GM18870 (cell line): ENCODE results near the gene HNF1A.

Experiments
- ATAC-seq: cut with Tn5 transposase; IDR thresholded peaks from one replicate; pipeline ENCODE4 v1.9.1; 2021; ENCODE audit warnings: moderate library complexity; ENCODE audit not compliant: unreplicated experiment

HNF1A gene

DNA sequence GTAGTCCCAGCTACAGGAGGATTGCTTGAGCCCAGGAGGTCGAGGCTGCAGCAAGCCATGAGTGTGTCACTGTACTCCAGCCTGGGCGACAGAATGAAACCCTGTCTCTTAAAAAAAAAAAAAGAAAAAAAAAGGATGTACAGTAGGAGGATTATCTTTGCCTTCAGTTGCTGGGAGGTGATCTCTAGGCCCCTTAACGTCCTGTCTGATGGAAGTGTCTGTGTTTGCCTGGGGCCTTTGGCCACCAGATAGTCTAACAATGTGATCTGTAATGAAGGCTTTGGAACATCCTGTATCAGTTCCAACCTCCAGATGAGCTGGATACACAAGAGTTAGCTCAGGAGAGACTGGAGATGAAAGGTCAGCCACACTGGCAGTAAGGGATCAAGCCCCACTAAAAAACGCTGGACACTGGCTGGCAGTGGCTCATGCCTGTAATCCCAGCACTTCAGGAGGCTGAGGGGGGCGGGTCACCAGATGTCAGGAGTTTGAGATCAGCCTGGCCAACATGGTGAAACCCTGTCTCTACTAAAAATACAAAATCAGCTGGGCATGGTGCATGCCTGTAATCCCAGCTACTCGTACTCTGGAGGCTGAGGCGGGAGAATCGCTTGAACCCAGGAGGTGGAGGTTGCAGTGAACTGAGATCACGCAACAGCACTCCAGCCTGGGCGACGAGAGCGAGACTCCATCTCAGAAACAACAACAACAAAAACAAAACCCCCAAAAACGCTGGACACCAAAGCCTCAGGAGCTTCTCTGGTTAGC is 19.0 kb upstream of the HNF1A start:
- ATAC-seq, result no peak

GRCh38 chr12:120960657-120961056 is 17.7 kb upstream of the HNF1A start:
- no peak for ATAC-seq

DNA sequence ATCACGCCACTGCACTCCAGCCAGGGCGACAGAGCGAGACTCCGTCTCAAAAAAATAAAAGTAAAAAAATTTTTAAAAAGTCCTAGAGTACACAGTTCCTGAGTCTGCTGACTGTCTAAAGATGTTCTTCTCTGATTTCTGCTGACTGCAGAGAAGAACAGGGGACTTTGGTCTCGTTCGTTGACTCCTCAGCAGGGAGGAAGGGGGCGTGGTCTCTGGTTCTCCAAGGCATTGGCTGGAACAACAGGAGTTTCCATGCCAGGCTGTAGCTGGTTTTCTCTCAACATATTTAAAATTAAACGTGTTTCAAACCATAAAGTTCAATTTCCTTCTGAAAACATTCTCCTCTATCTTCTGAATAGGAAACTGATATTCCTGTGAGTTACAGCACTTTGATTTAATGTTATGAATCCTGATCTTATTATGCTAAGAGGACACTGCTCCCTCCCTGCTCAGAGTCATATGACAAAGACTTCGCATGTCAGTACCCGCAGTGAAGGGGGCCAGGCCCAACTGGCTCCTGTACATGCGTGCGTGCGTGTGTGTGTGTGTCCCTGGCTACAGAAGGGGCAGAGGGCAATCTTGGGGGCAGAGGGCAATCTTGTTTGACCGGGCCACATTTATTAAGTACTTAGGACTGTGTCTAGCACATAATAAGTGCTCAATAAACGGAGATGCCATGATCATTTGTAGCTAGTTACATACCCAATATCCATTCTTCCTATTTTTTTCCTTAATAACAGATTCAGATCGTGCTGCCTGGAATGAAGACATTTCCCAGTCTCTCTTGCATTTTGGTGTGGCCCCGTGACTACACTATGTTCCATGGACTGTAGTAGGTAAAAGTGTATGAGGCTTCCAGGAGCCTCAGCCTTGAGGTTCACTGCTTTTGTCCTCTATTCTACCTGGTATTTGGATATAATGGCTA is 16.5 kb upstream of the HNF1A start:
- ATAC-seq, result no peak

DNA sequence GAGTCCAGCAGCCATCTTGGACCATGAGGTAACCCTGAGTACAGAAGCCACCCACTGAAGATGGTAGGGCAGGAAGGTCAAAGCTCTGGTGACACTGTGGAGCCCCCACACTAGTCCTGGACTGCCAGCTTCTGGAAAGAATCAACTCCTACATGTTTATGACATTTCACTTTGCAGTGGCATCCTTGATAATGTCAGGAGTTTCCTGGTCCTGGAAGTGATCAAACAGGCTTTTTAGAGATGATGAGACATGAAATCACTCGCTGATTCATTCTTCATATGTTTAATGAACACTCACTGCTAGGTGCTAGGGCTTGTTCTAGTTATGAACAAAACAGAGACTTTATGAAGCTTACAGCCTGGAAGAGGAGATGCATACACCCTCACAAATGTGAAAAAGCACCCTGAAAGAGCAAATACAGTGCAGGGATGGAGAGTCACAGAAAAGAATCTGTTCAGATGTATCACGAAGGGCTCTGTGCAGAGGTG is 15.8 kb upstream of the HNF1A start:
- ATAC-seq, result no peak

- ATAC-seq, result no peak
Measured at GRCh38 chr12:120964298-120964697, 14.0 kb upstream of the HNF1A start.

GRCh38 chr12:120965534-120966091 is 12.7 kb upstream of the HNF1A start:
- ATAC-seq, result no peak

DNA sequence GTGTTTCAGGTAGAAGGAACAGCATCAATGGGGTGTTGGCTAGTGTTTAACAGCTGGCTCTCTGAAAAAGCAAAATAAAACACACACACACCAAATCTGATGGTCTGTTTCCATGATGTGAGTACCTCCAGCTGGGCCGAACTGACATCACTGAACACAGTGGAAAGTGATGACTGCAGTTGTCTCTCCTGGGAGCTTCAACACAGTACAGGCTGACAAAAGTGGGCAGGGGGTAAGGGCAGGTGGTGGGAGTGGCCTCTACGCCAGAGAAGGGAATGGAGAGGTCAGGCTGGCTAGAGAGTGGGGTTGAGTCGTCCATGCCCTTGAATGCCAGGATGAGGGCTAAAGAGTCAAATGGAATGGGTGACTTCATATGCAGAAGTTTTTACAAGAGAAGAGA is 8.0 kb upstream of the HNF1A start:
- ATAC-seq, result no peak

DNA sequence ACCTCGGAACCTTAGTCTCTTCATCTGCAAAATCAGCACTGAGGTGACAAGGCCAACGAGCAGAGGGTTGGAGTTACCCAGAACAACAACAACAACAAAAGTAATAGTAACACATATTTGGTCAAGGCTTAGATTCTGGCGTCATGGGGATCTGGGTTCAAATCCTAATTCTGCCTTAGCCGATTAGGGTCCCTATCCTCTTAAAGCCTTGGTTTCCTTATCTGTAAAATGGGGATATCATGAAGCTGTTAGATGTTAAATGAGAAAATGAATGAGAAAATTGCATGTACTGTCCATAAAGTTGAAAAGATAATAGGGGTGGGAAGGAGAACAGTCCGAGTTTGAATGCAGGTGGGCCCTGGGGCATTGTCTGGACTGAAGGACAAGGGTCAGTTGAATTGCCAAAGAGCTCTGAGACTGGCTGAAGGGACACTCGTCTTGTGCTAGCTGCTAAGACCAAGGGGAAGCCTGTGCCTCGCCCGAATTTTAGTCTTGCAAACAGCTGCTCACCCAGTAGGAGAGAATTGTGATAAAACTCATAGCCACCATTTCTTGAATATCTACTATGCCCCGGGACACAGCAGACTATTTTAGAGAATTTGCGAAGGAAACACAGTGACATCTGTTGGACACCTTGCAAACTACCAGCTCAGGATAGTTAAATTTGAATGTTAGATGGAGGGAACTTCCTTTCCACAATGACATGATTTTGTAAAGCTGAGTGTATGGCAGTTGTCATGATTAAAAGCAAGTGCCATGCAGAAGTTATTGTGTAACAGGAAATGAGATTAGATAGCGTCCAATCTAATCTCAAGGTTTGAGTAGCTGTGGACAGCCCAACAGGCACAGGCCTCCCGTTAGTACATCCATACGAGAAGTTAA is 6.8 kb upstream of the HNF1A start:
- no peak for ATAC-seq

GRCh38 chr12:120972870-120973543 is 5.3 kb upstream of the HNF1A start:
- ATAC-seq, result no peak

GRCh38 chr12:120977531-120978295 is 630 bp upstream of the HNF1A start:
- ATAC-seq, result no peak

DNA sequence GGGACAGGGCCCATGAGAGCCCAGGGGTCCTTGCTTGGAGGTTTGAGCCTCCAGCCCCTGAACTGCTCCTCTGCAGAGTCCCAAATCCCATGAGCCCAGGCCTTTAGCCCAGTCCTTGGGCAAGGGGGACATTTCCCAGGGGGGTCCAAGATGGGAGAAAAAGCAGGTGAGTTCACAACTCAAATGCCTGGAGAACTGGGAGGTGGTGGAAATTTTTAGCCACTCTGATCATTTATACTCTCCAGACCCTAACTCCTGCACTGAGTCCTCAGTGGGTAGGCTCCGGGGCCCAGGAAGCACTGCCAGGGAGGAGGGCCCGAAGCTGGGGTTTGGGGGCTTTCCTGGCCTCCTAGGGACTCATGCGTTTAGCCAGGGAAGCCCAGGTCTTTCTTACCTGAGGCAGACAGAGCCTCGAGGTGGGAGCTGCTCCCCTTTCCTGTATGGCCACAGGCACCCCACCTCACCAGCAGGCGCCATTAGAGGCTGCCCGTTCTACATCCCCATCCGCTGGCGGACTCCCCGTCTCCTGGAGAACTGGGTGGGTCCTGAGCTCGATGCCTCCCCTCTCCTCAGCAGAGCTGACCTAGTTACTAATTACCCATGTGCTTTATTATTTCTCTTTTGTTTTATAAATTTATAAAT is 998 bp downstream of the HNF1A start:
- ATAC-seq, result no peak

- no peak for ATAC-seq
Measured at GRCh38 chr12:120979862-120980696, 1.7 kb downstream of the HNF1A start.

DNA sequence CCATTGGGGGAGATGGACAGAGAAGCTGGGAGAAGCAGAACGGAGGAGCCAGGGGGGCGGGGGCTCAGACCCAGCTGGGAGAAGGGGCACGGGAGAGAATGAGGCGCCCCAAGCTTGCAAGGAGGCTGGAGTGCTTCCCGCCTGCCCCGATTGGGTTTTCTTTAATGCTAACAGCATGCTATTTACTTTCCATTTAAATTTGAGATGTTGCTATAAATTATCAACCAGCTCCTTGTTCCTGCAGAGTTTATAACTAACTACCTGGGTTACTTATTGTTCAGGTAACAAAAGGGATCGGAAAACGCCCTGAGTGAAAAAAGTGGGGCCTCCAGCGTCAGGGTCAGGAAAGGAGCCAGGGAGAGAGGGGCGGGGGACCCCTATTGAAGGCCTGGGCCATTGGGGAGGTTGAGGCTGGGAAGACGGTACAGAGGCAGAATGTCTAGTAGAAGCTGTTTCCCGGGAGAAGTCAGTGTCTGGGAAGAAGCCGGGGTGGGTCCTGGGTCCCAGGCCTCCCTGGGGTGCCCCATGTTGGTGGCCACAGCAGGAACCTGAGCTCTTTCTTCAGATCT is 2.5 kb downstream of the HNF1A start:
- no peak for ATAC-seq

DNA sequence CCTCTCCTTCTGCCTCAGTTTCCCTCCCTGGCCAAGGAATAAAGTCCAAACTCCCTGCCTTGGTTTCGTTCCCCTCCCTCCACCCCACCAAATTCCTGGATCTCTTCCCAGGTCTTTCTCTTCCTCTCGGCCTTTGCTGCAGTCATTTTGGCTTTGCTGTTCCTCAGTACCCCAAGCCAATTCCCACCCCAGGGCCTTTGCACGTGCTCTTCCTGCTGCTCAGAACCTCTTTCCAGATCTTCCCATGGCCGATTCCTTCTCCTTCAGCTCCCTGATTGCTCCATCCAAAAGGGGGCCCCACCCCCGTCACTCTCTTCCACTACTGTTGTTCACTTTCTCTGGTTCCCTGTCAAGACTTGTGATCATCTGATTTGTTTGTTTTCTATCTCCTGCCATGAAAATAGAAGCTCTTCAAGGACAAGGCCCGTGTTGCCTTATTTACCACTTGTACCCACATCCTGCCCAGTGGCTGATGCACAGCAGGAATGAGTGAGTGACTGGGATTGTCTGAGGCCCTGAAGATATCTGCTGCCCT is 3.1 kb downstream of the HNF1A start:
- no peak for ATAC-seq

DNA sequence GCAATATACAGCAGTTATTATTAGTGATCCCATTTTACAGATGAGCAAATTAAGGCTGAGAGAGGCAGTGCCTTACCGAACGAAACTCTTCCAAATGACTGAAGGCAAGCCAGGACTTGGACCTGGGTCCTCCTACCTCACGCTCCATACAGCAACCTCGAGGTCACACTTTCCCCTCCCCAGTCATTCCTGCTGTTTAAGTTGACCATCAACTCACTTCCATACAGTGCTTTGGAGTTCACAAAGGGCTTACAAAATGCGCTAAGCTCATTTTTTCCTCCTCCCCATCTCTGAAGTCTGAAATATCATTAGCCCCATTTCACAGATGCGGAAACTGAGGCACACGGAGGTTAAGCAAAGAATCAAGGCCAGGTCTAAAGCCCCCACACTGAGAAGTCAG is 4.3 kb downstream of the HNF1A start:
- ATAC-seq, result no peak

DNA sequence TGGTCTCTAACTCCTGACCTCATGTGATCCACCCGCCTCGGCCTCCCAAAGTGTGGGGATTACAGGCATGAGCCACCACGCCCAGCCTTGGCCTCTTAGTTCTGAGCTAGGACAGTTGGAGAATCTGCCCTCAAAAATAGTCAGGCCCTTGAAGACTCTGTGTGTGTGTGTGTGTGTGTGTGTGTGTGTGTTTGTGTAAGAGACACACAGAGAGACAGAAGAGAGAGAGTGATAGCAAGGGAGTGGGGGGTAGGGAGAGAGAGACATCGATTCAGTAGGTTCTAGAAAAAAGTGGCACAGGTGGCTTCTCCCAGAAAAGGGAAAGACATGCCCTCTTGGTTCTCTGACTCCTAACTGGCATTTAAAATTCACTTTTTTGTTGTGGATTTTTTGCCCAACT is 5.4 kb downstream of the HNF1A start:
- ATAC-seq, result no peak

GRCh38 chr12:120984351-120984898 is 6.1 kb downstream of the HNF1A start:
- ATAC-seq, result no peak
